Dermis microvascular lymphatic vessel endothelial cell (primary cell): ENCODE measurements around the gene MMAB. TPM values are rescaled to one million over a fixed set of nuclear protein-coding genes. Genes with fewer than 3 reads are reported as not detected.
A peak's percentile ranks its signal among the peaks of the same experiment; 100 is the strongest.

ENCODE experiments used
- DNase-seq, 2 donors: peaks; one replicate each; pipeline versions ENCODE4 v3.0.0 to v3.0.0-alpha.2; 2010; ENCODE audit warnings: low read depth in 2 of 2
- total RNA-seq: library from RNA; depleted of rRNA; stranded (reverse); fragments of >200 nt; gene quantifications from 2 replicates; pipeline ENCODE4 v1.2.1, GENCODE V29; 2014

The MMAB gene
- 19.2 and 33.1 TPM in 2 replicates for total RNA-seq

- peak; percentile 98 to 100 for DNase-seq
Observed at GRCh38 chr12:109573029-109573913, at the start of gene MMAB, which contains the start of gene MVK. MMAB (minus strand) TSS chr12:109573504; CDS start chr12:109573480, 24 bp downstream. MVK (plus strand) TSS chr12:109573794; CDS start chr12:109574823, 1,029 bp downstream.

GRCh38 chr12:109621901-109622364, 48.6 kb upstream of the MMAB start:
- DNase-seq, result no peak

- no peak for DNase-seq
Observed at GRCh38 chr12:109621211-109621694, 47.9 kb upstream of the MMAB start.

DNA sequence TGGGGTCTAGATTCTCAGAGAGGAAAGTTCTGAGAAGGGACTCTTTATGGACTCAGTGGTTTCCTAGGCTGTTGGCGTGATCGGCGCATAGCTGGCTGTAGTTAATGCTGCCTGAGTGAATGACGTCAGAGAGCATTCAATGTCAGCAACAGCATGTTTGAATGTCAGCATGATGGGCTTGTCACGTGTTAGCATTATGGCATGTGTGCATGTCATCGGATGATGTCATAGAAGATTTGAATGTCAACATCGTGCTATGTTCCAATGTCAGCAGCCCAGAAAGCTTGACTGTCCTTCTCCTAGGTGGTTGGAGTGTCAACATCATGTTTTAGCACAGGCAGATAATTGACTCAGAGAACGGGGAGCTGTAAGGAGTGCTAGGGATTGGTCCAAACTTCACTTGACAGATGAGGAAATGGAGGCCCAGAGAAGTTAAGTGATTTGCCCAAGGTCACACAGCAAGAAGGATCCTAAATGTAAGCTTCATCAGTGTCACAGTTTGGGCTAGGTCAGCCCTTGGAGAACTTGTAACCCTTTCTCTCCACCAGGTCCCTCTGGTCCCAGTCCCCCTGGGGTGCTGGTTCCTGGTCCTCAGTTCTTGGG, 45.8 kb upstream of the MMAB start:
- no peak for DNase-seq

DNA sequence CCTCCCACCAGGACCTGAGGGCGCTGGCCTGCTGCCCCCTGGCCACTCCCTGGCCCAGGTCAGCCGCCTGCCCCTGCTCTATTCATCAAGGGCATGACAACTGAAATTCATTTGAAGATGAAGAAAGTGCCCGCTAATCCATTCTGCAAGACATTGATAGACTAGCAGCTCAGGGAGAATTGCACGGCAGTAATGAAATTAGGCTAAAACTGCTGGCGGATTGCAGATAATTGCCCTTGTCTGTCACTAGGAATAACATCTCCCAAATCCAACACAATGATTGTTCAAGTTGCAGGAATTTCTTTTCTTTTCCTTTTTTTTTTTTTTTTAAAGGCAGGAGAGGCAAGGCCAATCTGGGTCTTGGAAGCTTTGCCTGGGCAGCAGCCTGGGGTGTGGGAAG, 44.8 kb upstream of the MMAB start:
- no peak for DNase-seq

DNA sequence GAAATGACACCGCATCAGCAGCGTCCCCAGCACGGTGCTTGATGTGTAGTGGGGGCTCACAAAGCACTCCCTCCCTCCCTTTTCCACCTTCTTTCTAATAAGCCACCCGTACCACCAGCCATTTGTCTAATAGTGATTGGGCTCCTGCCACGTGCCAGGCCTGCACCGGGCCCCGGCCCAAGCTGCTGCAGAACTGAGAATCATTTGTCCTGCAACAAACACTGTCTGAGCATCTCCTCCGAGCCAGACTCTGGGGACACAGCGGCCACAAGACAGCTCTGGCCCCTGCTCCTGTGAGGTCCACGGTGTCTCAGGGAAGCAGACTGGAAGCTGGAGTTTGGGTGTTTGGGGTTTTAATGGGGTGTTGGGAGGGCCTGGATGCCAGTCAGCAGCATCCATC, 44.2 kb upstream of the MMAB start:
- no peak for DNase-seq

DNA sequence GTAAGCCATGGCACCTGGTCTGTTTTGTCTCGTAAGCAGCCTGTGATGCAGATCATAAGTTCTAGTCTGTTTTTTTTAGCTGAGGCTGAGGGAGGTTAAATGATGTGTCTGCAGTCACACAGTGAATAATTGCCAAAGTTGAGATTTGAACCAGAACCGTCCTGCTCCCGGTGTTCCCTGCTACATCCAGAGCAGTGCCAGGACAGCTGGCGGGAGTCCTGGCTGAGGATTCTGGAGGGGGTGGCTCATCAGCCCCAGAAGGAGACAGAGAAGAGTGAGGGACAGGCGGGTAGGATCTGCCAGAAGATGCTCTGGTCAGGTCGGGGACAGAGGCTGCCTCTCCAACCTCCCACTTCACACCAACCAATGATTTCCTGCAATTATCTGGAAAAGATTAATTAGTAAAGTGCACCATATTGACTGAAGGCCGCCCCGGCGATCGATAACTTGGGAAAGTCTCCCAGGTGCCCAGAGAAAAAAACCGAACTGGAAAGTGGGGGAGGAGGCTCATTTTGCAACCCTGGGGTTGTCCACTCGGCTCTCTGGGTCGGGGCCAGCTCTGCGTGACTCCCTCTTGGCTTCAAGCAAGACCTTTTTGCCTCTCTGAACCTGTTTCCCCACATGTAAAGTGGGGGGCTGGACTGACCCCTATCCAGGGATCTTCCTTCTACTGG, 42.4 kb upstream of the MMAB start:
- no peak for DNase-seq

DNA sequence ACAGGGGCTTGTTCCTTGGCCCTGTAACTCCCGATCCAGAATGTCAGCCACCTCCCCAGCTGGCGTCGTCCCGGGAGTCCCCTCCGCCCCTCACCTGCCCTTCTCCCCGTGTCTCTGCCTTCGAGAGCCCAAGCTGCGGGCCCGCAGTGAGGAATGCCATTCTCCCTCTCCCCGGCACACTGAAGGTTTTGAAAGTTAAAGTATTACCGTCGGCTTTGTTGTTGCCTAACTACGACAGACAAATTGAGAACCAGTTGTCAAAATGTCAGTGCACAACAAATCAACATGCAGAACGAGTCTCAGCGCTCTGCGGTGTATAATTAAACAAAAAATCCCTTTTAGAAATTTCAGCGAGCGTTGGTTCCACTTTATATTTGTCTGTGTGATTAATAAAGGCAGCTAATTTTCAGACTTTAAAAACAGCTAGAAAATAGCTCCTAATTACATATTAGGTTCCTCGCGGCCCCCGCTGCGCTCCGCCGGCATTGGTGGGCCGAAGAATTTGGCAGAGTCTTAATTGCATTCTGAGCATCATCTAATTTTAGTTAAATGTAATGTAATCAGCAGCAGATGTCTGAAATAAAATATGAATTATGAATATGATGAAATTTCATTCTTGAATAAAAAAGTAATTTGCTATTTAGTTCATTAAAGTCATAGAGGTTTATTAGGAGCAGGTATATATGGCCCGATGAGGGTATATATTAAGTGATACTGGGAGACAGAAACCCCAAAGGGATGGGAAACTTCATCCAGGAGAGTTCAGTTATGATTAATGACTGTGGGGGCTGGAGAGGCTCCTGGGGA, 40.5 kb upstream of the MMAB start:
- no peak for DNase-seq

DNA sequence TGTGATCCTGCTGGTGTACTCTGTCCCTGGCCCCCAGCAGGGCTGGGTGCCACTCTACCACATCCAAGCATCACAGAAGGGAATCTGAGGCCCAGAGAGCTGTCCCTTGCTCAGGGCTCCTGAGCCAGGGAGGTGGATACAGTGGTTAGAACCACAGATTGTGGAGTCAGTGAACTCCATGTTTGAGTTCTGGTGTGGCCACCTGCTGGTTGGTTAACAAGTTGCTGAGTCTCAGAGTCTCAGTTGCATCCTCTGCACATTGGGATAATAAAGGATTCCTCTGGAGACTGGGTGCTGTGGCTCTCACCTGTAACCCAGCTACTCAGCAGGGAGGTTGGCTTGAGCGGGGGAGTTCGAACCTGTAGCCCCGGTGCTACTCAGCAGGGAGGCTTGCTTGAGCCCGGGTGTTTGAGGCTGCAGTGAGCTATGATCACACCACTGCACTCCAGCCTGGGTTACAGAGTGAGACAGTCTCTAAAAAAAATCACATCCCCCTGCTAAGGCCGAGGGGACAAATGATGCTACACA, 39.7 kb upstream of the MMAB start:
- peak in 1 of 2 donors; percentile 32 for DNase-seq

DNA sequence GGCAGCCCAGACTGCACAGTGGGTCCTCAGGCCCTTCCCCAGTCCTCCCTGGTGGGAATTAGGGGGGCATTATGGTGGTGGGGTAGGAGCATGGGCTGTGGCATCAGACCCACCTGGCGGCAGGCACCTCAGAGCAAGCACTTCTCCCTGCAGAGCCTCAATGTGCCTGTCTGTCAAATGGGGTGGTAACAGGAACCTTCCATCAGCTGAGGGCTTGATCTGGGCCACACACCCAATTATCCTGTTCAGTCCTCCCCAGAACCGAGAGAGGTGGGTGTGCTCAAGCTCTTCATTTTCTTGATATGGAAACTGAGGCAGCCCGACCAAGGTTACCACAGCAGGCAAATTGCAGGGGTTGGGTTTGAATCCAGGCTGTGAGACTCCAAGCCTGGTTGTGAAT, 38.7 kb upstream of the MMAB start:
- DNase-seq, result no peak

DNA sequence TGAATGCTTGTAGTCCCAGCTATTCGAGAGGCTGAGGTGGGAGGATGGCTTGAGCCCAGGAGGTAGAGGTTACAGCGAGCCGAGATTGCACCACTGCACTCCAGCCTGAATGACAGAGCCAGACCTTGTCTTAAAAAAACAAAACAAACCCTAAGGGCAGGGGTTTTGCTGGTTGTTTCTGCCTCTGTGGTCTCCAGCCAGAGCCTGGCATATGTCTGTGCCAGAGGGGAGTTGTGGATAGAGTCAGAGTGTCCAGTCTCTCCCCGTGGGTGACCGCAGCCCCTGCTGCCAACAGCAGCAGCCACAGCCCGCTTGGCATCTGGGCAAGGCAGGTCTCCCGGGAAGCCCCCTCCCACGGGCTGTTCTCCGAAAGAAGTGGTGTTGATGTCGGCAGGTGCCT, 37.9 kb upstream of the MMAB start:
- no peak for DNase-seq

DNA sequence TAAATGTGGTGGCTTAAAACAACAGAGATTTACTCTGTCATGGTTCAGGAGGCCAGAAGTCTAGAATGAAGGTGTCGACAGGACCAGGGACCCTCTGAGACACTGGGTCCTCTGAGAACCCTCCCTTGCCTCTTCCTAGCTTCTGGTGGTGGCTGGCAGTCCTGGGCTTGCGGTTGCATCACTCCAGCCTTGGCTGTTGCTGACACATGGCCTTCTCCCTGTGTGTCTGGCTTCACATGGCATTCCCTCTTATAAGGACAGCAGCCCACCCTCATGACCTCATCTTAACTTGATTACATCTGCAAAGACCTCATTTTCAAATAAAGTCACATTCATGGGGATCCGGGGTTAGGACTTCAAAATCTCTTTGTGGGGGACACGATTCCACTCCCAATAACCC, 37.2 kb upstream of the MMAB start:
- DNase-seq, result no peak

- DNase-seq, result no peak
Observed at GRCh38 chr12:109609342-109609741, 36.0 kb upstream of the MMAB start.

DNA sequence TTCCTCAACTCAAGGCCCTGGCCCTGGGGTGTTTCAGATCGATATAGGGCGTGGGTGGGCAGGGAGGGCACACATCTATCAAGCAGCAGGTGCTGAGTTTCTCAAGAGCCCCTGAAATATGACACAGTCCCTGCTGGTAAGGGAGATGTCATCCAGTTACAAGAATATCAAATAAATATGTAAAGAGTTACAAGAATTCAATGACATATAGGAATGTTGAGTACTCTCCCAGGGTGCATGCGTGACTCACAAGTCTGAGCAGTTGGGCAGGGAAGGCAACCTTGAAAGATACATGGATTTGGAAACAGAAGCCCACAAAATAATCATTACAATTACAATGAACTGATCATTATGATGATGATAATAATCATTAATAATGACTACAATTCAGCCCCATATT, 35.5 kb upstream of the MMAB start:
- no peak for DNase-seq

DNA sequence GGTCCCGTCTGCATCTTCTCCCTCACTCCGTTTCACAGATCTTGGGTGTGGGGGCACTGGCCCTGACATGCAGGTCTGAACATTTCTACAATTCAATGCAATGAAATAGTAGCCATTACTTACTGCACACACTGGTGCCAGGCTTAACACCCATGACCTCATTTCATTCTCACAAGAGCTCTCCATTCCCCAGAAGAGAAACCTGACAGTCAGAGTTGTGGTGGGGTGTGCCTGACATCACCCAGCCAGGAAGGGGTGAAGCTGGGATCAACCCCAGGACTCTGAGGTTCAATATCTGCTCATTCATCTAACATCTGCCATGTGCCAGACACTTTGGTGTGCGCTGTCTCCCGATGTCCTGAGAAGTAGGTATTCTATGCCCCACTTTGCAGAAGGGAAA, 35.0 kb upstream of the MMAB start:
- DNase-seq, result no peak

GRCh38 chr12:109607618-109608017, 34.3 kb upstream of the MMAB start:
- DNase-seq, result no peak

GRCh38 chr12:109606320-109607028, 33.2 kb upstream of the MMAB start:
- DNase-seq, result no peak

- no peak for DNase-seq
Observed at GRCh38 chr12:109605599-109606228, 32.4 kb upstream of the MMAB start.

GRCh38 chr12:109605016-109605415, 31.7 kb upstream of the MMAB start:
- no peak for DNase-seq

- DNase-seq, result no peak
Observed at GRCh38 chr12:109604132-109604585, 30.9 kb upstream of the MMAB start.
